Stimulated activated CD4-positive, alpha-beta T cell treated with anti-CD3 and anti-CD28 coated beads, Interleukin-4, amount 100 ng/mL, for 48 hours (primary cell): ENCODE measurements around the gene ZNF318.
"Not testable (repeated sequence)": the region's sequence is repeated elsewhere in the genome, so short reads cannot be mapped to it uniquely, and the experiment has no call there.

Experiments
- DNase-seq, 2 donors: peaks; one replicate each; pipeline ENCODE4 v3.0.0-alpha.2; 2020; ENCODE audit warnings: low read depth in 2 of 2

ZNF318 gene

DNA sequence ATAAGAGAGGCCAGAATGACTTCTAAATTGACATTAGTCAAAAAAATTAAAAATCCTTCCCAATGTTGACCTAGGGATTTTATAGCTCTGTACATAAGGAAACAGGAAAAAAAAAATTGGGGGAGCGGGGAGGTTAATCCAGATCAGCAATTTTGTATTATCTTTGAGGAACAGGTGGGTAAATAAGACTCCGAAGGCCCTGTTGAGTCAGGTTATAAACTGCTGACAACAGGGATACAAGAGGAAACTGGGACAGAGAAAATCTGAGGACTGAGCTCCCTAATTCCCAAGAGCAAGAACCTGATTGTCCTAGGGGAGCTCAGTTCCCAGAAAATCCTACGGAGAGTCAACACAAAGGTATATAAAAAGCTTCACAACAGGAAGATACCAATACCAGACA, 34.0 kb downstream of the ZNF318 start:
- no peak for DNase-seq

DNA sequence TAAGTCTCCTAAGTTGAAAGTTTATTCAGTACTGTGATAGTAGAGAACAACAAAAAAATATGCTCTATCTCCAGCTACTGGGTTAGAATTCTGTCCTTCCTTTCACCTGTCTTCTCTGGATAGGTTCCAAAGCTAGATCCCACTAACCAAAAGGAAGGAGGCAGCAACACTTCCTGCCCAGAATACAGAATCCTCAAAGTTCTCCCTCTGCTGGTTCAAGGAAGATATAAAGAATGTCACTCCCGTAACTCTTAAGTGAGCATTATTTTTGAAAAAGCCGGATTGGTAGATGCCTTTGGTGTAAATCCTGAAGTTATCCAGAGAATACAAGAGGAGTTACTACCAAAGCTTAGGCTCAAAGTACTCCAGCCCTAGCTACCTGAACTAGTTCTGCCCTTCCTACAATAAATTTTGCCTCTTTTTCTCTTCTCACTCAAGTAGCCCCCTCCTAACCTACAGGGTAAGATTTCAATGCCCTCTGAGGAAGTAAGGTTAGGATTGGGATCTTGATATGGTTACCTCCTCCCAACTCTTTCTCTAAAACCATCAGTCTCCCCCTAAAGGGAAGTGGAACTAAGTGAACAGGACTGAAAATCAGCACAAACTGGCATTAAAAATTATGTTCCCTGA, 34.9 kb downstream of the ZNF318 start:
- no peak for DNase-seq

DNA sequence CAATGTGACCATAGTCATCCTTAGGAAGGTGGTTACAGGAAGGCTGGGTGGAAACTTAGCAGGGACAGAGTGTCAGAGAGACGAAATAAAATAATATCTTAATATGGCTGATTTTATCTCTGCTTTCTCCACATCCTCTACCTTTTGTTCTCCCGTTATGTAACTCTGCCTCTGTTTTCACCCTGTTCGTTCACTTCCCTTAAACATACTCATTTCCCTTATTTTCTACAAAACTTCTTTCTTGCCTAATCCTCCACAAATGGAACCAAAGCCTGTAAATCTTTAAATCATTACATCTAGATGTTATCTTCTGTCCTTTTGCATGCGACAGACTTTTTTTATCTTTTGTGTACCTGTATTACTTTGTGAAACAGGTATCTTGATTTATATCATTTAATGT, 37.6 kb downstream of the ZNF318 start:
- DNase-seq = no peak

DNA sequence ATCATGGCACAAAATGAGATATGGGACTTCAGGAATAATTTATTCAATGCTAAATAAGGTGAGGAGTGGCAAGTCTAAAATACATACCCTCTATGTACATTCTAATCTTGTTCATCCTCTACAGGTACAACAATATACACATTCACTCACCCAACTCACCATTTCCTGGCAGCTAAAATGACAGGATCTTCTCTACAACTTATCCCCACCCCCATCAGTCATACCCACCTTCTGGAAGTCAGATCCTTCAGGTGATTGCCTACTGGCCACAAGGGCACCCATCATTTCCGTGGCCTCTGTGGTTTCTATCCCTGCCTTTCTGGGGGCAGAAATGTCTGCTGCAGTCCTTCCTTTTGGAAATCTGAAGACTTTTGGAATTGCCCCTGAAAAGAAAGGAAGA, 38.0 kb downstream of the ZNF318 start:
- DNase-seq = no peak

DNA sequence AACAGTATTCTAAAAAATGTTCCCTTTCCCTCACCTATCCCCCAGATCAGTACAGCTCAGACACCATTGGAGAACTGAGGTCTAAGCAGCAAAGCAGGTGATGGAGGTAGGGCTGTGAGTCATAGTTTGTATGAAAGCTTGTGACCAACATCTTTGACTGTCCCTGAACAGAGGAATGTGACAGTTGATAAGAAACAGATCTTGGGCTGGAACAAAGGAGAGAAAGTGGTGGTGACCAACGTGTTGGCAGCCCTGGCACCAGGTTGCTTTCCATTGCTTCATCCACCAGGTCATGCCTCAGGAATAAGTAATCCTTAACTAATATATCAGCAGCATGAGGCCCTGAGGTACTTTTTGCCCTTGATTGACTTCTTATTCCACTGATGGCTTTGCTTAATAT, 40.9 kb downstream of the ZNF318 start:
- no peak for DNase-seq

DNA sequence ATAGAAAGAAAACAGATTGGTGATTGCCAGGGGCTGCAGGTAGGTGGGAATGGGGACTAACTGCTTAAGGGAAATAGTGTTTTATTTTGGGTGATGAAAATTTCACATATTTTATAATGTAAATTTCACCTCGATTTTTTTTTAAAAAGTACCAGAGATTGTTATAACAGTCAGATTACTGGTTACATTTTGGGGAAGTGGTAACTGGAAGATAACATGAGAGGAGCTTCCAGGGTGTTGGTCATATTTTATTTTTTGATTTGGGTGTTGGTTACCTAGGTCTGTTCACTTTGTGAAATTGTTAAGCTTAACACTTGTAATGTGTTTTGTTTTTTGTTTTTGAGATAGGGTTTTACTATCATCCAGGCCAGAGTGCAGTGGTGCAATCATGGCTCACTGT, 43.6 kb downstream of the ZNF318 start:
- no peak for DNase-seq

DNA sequence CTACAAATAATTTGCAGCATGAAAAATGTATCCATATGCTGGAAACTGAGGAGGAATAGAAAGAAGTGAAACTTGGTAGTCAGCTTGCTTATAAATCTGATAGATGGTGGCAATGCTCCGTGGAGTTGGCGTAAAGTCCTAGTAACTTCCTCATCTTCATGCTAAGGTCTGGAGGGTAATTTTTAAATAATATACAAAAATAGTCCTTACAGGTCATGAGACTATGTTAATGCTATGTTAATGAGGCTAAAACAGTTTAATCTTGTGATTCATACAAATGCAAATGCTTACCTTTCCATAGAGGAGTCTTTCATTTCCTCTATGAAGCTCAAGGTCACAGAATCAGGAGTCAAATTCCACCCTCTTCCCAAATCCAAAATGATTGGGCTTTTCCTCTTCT, 51.4 kb downstream of the ZNF318 start:
- DNase-seq = no peak

DNA sequence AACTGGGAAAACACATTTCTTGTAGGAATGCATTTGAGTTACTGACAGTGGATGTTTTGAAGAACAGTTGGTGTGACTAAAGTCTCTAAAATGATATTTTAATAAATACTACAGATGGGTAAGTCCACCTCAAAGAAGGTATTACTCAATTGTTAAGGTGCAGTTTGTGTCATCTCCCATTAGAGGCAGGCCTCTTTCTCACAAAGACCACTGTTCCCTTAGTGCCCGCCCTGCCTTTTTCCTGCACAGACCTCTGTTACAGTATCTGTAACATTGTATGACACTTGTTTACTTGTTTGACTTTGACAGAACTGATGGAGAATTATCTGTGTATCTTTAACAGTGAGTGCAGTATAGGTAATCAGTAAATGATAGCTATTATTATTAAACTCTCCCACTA, 55.6 kb downstream of the ZNF318 start:
- DNase-seq = no peak

DNA sequence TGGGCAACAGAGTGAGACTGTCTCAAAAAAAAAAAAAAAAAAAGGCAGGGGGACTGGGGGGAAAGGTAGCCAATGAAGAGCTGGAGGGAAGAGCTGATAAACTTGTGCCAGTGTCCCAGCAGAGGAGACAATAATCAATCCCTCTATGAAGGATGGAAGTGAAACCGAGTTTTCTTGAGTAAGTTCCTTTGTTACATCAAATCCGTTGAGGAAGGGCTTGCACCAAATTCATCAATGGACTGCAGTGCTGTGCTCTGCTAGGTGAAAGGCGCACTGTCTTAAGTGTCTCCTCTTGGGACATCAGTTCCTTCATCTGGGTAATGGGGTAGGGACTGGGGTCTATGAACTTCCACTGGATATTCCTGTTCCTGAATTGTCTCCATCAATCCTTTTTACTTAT, 57.8 kb downstream of the ZNF318 start:
- no peak for DNase-seq

DNA sequence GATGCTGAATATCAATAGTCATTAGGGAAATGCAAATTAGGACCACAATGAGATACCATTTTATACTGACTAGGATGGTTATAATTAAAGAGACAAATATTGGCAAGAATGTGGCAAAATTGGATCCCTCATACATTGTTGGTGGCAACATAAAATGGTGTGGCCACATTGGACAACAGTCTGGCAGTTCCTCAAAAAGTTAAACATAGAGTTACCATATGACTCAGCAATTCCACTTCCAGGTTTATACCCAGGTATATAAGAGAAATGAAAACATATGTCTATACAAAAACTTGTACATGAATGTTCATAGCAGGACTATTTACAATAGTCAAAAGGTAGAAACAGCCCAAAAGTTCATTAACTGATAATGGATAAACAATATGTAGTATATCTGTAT, 58.8 kb downstream of the ZNF318 start:
- DNase-seq = no peak

DNA sequence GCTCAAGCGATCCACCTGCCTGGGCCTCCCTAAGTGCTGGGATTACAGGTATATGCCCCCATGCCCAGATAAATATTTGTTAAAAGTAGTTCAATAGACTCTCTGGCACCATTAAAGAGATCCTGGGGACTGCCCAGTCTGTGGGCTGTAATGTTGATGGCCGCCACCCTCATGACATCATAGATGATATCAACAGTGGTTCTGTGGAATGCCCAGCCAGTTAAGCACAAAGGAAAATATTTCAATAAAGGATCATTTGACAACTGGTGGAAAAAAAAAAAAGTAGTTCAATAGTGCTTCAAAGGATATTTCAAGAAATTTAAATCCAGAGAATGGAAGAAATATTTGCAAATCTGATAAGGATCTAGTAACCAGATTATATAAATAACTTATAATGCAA, 59.3 kb downstream of the ZNF318 start:
- no peak for DNase-seq

DNA sequence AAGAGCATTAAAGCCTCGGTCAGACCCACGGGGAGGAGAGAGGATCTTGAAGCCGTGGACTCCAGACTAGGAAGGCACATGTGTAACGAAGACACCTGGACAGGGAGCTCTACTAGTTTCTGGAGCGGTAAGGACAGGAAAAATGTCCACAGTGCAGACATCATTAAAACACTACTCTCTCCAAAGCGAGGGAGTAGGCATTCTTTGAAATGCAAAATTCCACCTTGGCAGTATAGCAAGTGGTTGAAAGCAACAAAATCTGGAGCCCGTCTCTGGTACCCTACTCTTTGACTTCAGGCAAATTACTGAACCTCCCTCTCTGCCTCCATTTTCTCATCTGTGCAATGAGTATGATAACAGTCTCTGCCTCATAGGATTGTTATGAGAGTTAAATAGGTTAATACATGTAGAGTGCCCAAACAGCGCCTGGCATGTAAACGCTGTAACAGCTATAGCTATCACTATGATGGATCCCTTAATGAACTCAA, 60.4 kb downstream of the ZNF318 start:
- no peak for DNase-seq

DNA sequence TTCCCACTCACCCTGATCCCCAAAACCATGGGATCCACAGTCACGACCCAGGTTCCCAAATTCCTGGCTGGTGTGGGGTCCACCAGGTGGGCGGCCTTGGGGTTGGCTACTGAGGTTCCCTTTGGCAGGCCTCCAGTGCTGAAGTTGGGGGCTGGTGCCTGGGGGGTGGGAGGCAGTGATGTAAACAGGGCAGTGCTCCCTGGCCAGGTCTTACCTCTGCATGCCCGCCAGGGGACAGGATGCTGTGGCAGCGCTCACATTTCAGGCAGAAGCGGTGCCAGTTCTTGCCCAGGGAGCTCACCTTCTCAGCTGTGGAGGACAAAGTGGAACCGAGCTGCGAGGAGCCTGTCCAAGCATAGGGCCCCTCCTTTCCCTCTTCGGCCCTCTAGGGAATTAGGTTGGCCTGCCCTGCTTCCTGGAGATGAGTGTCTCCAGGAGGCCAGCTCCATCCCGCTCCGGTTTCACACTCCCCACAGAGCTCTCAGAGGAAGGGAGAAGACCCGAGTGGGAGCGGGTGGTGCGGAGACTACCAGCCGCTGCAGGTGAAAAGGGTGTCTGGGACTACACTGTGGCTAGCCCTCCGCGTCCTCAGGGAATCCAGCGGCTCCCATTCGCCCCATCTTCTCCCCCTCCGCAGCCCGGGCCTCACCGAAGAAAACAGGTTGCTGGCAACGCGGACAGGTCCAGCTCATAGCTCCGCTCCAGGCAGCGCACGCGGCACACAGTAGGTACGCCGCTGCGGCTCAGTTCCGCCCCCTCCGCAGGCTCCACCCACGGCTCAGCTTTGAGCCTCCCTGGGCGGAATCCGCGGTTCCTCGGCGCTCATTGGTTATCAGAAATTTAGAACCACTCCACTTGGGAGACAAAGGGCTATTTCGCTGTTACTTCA, 61.1 kb downstream of the ZNF318 start, which contains the start of gene CRIP3:
Gene CRIP3 (minus strand): TSS at position 726 of the 889 bp plus-strand sequence. CDS start 34 bp downstream, at position 692.
- DNase-seq = peak; percentile 38 to 40

DNA sequence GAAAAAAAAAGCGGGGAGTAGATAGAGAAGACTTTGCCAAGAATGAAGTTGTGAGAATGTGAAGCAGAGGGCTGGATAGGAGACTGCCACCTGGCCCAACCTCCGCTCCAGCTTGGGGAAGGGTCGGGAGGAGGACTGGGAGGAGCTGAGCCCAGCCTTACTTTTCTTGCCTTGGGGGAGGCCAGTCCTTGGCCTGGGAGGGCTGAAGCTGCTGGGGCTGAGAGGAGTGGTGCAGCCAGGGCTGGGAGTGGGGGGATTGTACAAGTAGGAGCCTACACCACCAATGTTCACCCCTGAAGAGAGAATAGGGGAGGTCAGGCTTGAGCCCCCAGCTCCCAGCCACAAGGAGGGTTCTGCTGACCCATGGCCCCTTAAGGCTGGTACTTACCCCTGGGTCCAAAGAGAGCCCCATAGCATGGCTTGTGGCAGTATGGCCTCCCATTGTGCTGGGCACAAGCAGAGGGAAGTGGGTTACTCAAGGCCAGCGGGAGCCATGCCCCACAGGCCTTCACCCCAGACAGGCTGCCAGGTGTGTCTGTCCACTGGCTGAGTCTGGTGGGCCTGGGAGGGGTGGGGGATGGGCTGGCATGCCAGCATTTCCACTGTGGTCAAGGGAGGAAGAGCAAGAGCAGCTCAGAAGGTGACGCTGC, 61.9 kb downstream of the ZNF318 start:
- DNase-seq = no peak

DNA sequence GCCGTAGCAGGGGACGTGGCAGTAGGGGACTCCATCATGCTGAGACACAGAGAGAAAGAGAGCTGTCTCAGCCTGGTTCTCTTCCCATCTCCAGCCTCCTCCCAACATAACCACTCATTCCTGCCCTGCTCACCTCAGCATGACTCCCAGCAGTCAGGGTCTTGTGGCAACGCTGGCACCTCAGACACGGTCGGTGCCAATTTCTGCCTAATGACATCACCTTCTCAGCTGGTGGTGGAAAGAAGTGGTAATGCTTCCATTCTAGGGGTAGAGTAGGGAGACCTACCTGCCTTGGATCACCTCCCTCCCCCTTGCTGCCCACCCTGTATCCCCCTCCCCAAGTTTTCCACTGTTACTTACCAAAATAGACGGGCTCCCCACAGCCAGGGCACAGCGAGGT, 63.4 kb downstream of the ZNF318 start:
- DNase-seq = no peak

DNA sequence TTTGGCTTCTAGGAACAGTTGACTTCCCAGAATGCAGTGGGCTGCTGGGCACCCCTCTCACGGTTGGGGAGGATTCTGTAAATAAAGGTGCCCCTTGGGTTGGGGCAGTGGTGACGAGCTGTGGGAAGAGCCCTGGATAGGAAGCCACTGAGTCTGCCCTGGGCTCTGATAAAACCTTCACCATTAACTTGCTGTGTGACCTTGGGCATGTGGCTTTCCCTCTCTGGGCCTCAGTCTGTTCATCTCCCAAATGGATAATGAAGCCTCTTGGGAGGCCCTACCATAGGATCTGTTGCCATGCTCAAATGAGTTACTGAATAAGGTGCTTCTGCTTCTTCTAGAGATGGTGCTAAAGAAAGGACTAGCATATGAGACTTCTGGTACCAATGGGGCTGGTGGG, 64.6 kb downstream of the ZNF318 start:
- no peak for DNase-seq

DNA sequence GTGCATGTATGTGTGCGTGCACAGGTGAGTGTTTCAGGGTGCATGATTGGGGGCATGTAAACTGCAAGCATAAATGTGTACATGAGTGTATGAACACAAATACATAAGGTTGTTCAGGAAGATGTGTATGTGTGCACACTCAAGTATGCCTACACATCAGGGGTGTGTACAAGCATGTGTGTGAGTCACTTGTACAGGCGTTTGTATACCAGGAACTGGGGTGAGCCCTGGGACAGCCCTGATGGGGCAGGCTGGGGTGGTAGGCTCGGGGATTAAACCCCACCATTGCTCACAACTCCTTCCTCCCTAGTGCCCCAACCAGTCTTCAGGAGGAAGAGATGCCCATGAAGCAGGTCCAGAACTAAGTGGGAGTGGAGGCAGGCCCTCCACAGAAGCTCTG, 65.1 kb downstream of the ZNF318 start:
- no peak for DNase-seq

DNA sequence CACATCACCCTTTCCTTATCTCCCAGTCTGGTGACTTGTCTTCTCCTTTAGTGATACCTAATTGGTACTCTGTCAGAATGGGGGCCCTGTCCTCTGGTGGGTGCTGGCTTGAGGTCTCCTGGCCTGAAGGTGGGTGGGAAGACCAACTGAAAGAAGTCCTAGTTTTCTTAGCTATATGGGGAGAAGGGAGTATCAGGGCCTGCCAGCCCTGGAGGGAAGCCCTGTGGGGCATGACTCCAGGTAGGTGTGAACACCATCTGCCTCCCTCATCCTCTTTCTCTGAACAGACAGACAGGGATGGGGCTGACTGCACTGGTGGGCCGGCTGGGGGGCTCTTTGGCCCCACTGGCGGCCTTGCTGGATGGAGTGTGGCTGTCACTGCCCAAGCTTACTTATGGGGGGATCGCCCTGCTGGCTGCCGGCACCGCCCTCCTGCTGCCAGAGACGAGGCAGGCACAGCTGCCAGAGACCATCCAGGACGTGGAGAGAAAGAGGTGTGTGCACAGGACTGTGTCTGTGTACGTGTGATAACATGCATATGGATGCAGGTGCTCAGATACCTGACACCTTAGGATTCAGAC, 65.6 kb downstream of the ZNF318 start:
- no peak for DNase-seq

DNA sequence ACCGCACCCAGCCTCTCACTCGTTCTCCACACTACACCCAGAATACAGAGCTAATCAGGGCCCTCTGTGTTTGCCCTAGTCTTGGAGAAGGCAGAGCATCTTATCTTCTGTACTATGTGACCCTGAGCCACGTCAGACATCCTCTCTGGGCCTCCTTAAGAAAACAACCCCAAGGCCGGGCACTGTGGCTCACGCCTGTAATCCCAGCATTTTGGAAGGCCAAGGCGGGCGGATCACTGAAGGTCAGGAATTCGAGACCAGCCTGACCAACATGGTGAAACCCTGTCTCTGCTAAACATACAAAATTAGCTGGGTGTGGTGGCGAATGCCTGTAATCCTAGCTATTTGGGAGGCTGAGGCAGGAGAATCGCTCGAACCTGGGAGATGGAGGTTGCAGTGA, 66.4 kb downstream of the ZNF318 start:
- not testable (repeated sequence) for DNase-seq

DNA sequence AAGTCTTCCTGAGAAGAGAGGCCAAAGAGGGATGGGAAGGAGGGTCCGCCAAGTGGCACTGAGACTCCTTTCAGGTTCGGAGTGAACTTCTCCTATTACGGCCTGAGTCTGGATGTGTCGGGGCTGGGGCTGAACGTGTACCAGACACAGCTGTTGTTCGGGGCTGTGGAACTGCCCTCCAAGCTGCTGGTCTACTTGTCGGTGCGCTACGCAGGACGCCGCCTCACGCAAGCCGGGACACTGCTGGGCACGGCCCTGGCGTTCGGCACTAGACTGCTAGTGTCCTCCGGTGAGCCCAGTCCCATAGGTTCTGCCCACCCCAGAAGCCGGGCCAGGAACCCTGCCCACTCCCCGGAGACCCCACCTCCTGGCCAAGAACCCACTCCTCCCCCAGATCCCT, 67.3 kb downstream of the ZNF318 start:
- no peak for DNase-seq

DNA sequence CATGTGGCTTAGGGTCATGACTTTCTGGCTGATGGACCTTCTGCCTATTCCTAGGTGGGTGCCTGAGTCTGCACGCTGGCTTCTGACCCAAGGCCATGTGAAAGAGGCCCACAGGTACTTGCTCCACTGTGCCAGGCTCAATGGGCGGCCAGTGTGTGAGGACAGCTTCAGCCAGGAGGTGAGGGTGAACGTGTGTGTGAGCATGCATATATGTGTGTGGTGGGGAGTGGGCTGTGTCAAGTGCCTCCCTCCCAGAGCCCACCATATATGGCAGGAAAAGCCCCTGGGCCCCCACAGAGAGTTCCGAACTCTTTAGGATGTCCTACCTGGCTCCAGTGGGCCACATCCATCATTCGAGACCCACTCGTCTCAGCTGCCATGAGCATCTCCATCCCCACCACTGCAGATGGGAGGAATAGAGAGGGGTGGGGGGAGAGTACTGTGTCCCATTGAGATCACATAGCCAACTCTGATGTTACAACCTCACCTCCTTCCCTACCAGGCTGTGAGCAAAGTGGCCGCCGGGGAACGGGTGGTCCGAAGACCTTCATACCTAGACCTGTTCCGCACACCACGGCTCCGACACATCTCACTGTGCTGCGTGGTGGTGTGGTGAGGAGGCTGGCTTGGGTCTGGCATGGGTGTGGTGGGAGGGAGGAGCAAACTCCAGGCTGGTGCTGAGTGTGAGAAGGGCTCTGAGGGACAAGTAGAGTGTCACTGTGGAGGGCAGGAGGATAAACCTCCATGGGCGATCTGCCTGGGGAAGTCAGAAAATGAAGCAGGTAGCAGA, 68.2 kb downstream of the ZNF318 start:
- no peak for DNase-seq
